WTC11 (cell line): ENCODE data around the gene CD44.

Experiments used
- ARID4B ChIP-seq: sonication (generic); formaldehyde crosslinking; IDR thresholded peaks from 2 replicates; pipeline ENCODE4 v1.8.0; 2023; ENCODE audit warnings: missing genetic modification reagents, mild to moderate bottlenecking, borderline replicate concordance
- CTCF ChIP-seq: fragments of 200-600 bp; IDR thresholded peaks from 2 replicates; pipeline ENCODE4 v1.8.0; 2022; ENCODE audit warnings: antibody characterized with exemption
- MAX ChIP-seq: sonication (generic); formaldehyde crosslinking; IDR thresholded peaks from 2 replicates; pipeline ENCODE4 v1.8.0; 2022; ENCODE audit warnings: mild to moderate bottlenecking, missing genetic modification reagents
- TCF7 ChIP-seq: sonication (generic); formaldehyde crosslinking; IDR thresholded peaks from 2 replicates; pipeline ENCODE4 v1.8.0; 2022; ENCODE audit warnings: mild to moderate bottlenecking, low read depth, missing genetic modification reagents, moderate library complexity

- TF ChIP-seq ARID4B (CRISPR knock-in tag) (no peak), CTCF (no peak), TCF7 (CRISPR knock-in tag) (no peak), MAX (CRISPR knock-in tag) (no peak)
Observed at GRCh38 chr11:35146711-35147110, 7.7 kb downstream of the CD44 start.
